K562 (cell line): ENCODE data around the gene SOCS3. TPM values are rescaled to one million over a fixed set of nuclear protein-coding genes. Genes with fewer than 3 reads are reported as not detected.
A peak's percentile ranks its signal among the peaks of the same experiment; 100 is the strongest.

Experiments used
- CBX1 ChIP-seq: sonication (generic); IDR thresholded peaks from 2 replicates; pipeline ENCODE4 v1.6.1; 2016; ENCODE audit warnings: antibody characterized with exemption, low read depth, mild to moderate bottlenecking
- DIDO1 ChIP-seq: fragments of 450-650 bp; IDR thresholded peaks from 2 replicates; pipeline ENCODE4 v1.6.1; 2016; ENCODE audit warnings: low read depth, missing biosample characterization, missing genetic modification characterization
- HDAC6 ChIP-seq: IDR thresholded peaks from 2 replicates; pipeline ENCODE4 v1.6.1; 2012; ENCODE audit warnings: low read depth, mild to moderate bottlenecking, control low read depth, inconsistent platforms, low read length, moderate library complexity
- HMBOX1 ChIP-seq: sonication (generic); IDR thresholded peaks from 2 replicates; pipeline ENCODE4 v1.6.1; 2016
- NEUROD1 ChIP-seq: fragments of 150-350 bp; IDR thresholded peaks from 2 replicates; pipeline ENCODE4 v1.6.1; 2014; ENCODE audit warnings: borderline replicate concordance, low read length, low read depth; ENCODE audit not compliant: partially characterized antibody
- PHF8 ChIP-seq: fragments of 200-600 bp; sonication (generic); IDR thresholded peaks from 2 replicates; pipeline ENCODE4 v1.6.1; 2012; ENCODE audit warnings: mixed run types, mild to moderate bottlenecking, inconsistent platforms, low read length, moderate library complexity, borderline replicate concordance
- POLR2B ChIP-seq: fragments of 450-650 bp; IDR thresholded peaks from 2 replicates; pipeline ENCODE4 v1.6.1; 2018; ENCODE audit warnings: low read depth; ENCODE audit not compliant: partially characterized antibody
- SAFB ChIP-seq: fragments of 200-400 bp; formaldehyde crosslinking; IDR thresholded peaks from 2 replicates; pipeline ENCODE4 v1.6.1; 2017; ENCODE audit warnings: low read depth, low read length, borderline replicate concordance
- TAL1 ChIP-seq: fragments of 450-650 bp; IDR thresholded peaks from 2 replicates; pipeline ENCODE4 v1.6.1; 2016; ENCODE audit warnings: mild to moderate bottlenecking
- TEAD2 ChIP-seq: fragments of 450-650 bp; IDR thresholded peaks from 2 replicates; pipeline ENCODE4 v1.6.1; 2016; ENCODE audit warnings: missing genetic modification characterization, control low read depth, missing compliant biosample characterization
- WHSC1 ChIP-seq: IDR thresholded peaks from one replicate; pipeline ENCODE4 v1.6.1; 2012; ENCODE audit warnings: low read length, control low read depth, inconsistent platforms
- ZBTB7A ChIP-seq: IDR thresholded peaks from 2 replicates; pipeline ENCODE4 v1.6.1; 2011; ENCODE audit warnings: low read depth, mild to moderate bottlenecking, low read length, moderate library complexity, borderline replicate concordance; ENCODE audit not compliant: control insufficient read depth
- ZFP30 ChIP-seq: fragments of 250-450 bp; sonication (Bioruptor Pico); IDR thresholded peaks from 2 replicates; pipeline ENCODE4 v1.8.0; 2022; ENCODE audit warnings: moderate library complexity, mild to moderate bottlenecking, inconsistent platforms, borderline replicate concordance
- ZNF133 ChIP-seq: fragments of 250-450 bp; sonication (Bioruptor Pico); IDR thresholded peaks from 2 replicates; pipeline ENCODE4 v1.4.0; 2020; ENCODE audit warnings: mild to moderate bottlenecking
- ZNF140 ChIP-seq: fragments of 250-450 bp; sonication (Bioruptor Pico); IDR thresholded peaks from 2 replicates; pipeline ENCODE4 v1.8.0; 2021; ENCODE audit warnings: moderate library complexity, mild to moderate bottlenecking, inconsistent platforms
- ZNF449 ChIP-seq: fragments of 250-450 bp; sonication (Bioruptor Pico); IDR thresholded peaks from 2 replicates; pipeline ENCODE4 v1.8.0; 2022; ENCODE audit warnings: moderate library complexity, mild to moderate bottlenecking, inconsistent platforms
- polyA plus RNA-seq, 8 experiments: library from polyadenylated mRNA; depleted of rRNA in 4 of 8; stranded (reverse) in 5 of 8; unstranded in 3 of 8; fragments of >200 nt; fragmentation: Nextera tagmentation in 2 of 8; fragmentation: Illumina TruSeq in 1 of 8; extraction: Ambion mirVana in 2 of 8; extraction: Trizol in 1 of 8; gene quantifications; 2 replicates each; pipeline versions ENCODE4 v1.2.1 to v1.2.3, GENCODE V29; 2011 to 2014; ENCODE audit warnings: inconsistent platforms in 1 of 8, missing spikeins in 1 of 8
- total RNA-seq, 7 experiments: library from RNA; depleted of rRNA in 6 of 7; stranded (reverse); fragments of >200 nt in 6 of 7; fragmentation: Illumina TruSeq in 2 of 7; extraction: Trizol in 2 of 7; gene quantifications; 2 replicates each; pipeline versions ENCODE4 v1.2.1 to v1.2.3, GENCODE V29; 2011 to 2021; ENCODE audit warnings: low replicate concordance in 1 of 7
- TF ChIP-seq, protein P1 (sequence below): fragments of 250-450 bp; sonication (Bioruptor Pico); IDR thresholded peaks from 2 replicates; pipeline ENCODE4 v1.9.0; 2021; ENCODE audit warnings: mild to moderate bottlenecking, inconsistent platforms
- TF ChIP-seq, protein P2 (sequence below): sonication (generic); formaldehyde crosslinking; IDR thresholded peaks from 2 replicates; pipeline ENCODE4 v1.8.1; 2023; ENCODE audit warnings: missing genetic modification reagents, mild to moderate bottlenecking, borderline replicate concordance

SOCS3 gene
- total and polyA plus RNA-seq, 9 of the 15 experiments (the other 6 are each of a cell fraction or from before 2014, with no cell fraction given), result 0.56 to 38.9 (median 13.7) TPM

DNA sequence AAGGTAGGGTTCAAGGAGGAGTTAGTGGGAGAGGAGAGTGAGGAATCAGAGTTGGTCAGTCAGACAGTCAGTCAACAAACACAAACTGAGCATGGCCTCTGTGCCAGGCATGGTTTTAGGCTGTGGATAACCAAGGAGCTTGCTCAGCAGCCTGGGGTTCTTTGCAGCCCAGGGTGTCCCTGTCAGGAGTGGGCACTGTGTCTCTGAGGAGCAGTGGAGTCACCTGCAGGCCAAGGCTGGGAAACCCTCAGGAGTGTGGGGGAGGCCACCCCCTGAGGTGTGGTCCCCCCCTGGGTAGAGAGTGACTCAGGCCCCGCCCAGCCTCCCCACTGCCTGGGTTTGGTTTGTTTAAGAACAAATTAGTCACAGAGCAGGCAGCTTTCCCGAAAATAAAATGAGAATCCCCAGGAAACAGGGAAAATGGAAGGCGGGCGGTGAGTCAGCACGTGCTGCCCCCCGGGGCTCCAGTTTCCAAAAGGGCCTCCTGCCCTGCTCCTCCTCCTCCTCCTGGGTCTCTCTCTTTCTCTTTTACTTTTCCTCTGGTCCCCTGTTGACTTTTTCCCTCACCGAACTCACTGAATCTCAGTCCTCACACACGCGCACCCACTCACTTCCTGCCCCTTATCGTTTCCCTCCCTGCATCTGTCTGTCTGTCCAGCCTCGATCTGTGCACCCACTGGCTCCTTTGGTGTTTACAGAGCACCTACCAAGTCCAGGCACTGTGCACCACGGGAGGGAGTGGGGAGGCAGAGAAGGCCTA is 44.3 kb downstream of the SOCS3 start (continued):
- TF ChIP-seq HMBOX1 (peak; percentile 47; the same call in 1 of the 2 replicates), POLR2B (no peak), CBX1 (no peak), SAFB (no peak), PHF8 (peak; percentile 17; the same call in 1 of the 2 replicates), NEUROD1 (no peak), TAL1 (peak; percentile 84), ZFP30 (CRISPR knock-in tag) (no peak), ZNF140 (CRISPR knock-in tag) (no peak), WHSC1 (no peak), DIDO1 (tag) (no peak), TEAD2 (tag) (no peak), ZNF133 (CRISPR knock-in tag) (no peak), HDAC6 (no peak), ZBTB7A (0 out of 2 replicates have a peak, but pooled peaks have one; percentile 2), ZNF449 (no peak)
- TF ChIP-seq, protein P1, sequence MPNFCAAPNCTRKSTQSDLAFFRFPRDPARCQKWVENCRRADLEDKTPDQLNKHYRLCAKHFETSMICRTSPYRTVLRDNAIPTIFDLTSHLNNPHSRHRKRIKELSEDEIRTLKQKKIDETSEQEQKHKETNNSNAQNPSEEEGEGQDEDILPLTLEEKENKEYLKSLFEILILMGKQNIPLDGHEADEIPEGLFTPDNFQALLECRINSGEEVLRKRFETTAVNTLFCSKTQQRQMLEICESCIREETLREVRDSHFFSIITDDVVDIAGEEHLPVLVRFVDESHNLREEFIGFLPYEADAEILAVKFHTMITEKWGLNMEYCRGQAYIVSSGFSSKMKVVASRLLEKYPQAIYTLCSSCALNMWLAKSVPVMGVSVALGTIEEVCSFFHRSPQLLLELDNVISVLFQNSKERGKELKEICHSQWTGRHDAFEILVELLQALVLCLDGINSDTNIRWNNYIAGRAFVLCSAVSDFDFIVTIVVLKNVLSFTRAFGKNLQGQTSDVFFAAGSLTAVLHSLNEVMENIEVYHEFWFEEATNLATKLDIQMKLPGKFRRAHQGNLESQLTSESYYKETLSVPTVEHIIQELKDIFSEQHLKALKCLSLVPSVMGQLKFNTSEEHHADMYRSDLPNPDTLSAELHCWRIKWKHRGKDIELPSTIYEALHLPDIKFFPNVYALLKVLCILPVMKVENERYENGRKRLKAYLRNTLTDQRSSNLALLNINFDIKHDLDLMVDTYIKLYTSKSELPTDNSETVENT, result no peak
- TF ChIP-seq, protein P2, sequence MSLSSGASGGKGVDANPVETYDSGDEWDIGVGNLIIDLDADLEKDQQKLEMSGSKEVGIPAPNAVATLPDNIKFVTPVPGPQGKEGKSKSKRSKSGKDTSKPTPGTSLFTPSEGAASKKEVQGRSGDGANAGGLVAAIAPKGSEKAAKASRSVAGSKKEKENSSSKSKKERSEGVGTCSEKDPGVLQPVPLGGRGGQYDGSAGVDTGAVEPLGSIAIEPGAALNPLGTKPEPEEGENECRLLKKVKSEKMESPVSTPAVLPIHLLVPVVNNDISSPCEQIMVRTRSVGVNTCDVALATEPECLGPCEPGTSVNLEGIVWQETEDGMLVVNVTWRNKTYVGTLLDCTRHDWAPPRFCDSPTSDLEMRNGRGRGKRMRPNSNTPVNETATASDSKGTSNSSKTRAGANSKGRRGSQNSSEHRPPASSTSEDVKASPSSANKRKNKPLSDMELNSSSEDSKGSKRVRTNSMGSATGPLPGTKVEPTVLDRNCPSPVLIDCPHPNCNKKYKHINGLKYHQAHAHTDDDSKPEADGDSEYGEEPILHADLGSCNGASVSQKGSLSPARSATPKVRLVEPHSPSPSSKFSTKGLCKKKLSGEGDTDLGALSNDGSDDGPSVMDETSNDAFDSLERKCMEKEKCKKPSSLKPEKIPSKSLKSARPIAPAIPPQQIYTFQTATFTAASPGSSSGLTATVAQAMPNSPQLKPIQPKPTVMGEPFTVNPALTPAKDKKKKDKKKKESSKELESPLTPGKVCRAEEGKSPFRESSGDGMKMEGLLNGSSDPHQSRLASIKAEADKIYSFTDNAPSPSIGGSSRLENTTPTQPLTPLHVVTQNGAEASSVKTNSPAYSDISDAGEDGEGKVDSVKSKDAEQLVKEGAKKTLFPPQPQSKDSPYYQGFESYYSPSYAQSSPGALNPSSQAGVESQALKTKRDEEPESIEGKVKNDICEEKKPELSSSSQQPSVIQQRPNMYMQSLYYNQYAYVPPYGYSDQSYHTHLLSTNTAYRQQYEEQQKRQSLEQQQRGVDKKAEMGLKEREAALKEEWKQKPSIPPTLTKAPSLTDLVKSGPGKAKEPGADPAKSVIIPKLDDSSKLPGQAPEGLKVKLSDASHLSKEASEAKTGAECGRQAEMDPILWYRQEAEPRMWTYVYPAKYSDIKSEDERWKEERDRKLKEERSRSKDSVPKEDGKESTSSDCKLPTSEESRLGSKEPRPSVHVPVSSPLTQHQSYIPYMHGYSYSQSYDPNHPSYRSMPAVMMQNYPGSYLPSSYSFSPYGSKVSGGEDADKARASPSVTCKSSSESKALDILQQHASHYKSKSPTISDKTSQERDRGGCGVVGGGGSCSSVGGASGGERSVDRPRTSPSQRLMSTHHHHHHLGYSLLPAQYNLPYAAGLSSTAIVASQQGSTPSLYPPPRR (CRISPR knock-in tag), result no peak
